T-helper 9 cell (primary cell): ENCODE results near the gene PIP5KL1.
A peak's percentile ranks its signal among the peaks of the same experiment; 100 is the strongest.

Experiments used
- DNase-seq: peaks from one replicate; pipeline ENCODE4 v3.0.0-alpha.2; 2020

PIP5KL1 gene

DNA sequence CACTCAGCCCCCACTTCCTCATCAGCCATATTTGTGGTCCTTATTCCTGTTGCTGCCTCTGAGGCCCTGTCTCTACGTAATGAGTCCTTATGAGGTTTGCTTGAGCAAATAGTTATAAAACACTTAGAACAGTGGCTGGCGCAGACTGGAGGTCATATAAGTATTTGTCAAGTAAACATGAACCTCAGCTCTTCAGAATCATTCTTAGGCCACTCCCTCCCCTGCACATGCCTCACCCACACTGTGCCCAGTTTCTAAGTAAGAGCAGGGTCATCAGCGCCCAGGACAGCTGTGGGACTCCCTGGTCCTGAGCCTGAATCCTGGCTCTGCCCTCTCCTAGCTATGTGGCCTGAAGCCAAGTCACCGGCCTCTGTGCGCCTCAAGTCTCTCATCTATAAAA lies 17.7 kb downstream of the PIP5KL1 start:
- no peak for DNase-seq

GRCh38 chr9:127912296-127912695 lies 18.3 kb downstream of the PIP5KL1 start:
- no peak for DNase-seq

DNA sequence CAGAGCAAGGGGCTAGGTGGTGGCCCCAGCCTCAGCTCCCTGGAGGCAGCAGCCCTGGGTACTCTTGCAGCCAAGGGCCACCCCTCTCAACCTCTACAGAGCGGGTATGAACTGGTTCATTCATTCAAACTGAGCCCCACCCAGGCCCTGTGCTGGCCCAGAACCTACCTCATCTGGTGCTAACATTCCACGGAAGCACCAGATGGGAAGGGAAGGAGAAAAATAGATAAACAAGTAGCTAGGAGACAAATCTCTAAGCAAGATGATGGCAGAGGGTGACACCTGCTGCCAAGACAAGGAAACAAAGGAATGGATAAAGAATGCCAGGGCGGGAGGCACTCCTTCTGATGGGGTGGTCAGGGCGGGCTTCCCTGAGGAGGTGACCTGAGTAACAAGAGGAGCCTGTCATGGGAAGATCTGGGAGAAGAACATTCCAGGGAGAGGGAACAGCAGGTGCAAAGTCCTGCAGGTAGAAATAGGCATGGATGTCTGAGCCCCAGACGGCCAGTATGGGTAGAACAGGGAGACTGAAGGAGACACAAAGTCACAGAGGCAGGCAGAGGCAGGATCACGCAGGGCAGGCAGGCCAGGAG lies 19.9 kb downstream of the PIP5KL1 start:
- DNase-seq, result no peak

DNA sequence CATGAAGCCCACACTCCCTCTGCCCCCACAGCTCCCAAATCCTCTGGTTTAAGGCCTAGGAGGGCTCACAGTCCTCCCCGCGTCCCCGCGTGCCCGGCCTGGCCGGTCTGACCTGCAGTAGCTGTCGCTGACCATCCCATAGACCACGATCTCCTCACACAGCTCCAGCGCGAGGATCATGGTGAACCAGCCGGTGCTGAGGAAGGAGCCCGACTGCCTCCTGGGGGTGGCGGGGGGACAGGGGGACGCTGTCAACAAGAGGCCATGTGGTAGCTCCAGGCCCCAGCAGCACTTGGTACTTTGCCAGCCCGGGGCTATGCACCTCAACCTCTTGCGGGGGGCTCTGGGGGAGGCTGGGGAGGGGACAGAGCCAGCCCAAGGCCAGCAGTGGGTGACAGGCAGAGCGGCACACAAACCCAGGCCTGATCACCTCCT lies 20.7 kb downstream of the PIP5KL1 start:
- DNase-seq, result no peak

GRCh38 chr9:127908660-127908926 lies 22.0 kb downstream of the PIP5KL1 start:
- DNase-seq, result no peak

GRCh38 chr9:127907867-127908659 lies 22.5 kb downstream of the PIP5KL1 start:
- DNase-seq, result no peak

GRCh38 chr9:127905788-127906191 lies 24.8 kb downstream of the PIP5KL1 start:
- peak; percentile 75 for DNase-seq

DNA sequence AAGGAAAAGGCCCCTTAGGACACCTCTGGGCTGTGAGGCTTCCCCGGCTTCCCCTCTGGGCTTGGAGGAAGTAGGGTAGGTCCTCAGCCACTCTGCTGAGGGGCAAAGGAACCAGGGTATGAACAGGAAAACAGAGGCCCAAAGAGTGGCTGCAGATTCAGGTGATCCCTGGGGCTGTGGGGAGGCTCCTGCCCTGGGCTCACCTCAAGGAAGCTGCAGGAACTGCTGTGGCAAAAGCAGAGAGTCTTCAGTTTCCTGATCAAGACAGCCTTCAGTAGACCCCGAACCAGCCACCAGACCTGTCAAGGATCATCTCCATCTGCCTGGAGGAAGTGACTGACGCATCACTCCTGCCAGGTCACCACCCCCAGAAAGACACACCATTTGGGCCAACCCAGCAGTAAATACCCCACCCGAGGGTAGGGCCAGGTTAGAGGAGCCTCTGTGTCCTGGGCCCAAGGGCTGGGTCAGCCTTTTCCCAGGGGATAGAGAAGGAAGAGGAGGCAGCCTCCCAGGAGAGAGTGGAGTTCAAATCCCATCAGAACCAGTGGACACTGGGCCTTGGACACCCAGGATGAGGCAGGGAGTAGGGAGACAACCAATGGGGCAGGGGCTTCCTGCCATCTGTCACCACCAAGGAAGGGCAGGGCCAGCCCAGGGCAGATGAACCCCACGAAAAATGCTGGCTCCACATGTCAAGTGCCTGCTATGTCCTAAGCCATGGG lies 25.4 kb downstream of the PIP5KL1 start:
- DNase-seq, result peak; percentile 65

DNA sequence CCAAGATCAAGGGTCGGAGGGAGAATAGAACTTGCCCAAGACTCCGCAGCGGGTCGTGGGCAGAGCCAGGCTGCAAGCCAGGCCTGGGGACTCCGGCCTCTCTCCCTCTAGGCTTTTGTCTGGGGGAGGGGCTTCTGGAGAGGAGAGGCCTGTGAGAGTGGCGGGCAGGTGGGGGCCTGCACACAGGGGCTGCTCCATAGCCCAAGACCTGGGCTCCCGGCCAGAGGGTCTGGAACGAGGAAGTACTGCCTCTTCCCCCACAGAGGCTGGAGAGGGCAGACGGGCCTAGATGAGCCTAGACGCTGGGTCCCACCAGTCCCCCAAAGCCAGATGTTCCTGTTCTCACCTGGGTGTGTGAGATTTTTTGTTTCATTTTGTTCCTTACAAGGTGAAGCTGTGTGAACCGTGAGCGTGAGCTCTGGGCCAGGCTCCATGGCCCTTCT lies 26.0 kb downstream of the PIP5KL1 start:
- no peak for DNase-seq

DNA sequence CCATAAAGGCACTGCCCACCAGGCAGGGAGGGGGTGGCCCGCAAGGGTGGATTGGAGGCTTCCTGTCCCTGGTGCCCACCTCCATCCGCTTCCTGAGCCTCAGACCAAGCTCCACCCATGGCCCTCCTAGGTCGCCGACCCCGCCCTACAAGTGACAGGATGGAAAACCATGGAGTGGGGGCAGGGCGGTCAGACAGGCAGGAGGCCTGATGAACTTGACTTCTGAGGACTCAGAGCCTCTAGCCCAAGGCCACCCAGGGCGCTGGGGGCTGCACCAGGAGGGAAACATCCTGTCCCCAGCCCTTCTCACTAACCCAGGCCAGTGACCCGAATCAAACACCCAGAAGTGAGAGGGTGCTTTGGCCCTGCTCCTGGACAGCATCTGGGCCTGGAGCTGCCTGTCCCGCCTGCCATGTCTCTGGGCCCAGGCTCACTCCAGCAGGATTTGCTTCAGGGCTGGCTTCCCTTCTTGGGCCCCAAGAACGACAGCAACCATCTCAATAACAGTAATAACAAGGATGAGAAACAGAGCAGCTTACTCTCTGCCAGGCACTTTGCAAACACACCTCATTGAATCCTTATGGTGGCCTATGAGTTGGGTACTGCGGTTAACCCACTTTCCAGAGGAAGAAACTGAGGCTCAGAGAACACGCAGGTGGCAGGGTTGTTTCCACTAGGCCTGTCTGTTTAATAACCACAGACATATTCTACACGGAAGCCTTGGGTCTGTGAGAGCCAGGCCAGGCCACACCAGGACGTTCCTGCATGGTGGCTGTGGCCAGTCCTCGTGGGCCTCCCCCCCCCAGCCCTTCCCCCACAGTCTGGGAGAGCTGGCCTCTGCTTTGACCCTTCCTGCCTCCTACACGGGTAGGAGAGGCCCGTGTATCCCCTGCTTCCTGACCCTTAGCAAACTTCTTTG lies 26.8 kb downstream of the PIP5KL1 start:
- peak; percentile 56 for DNase-seq

DNA sequence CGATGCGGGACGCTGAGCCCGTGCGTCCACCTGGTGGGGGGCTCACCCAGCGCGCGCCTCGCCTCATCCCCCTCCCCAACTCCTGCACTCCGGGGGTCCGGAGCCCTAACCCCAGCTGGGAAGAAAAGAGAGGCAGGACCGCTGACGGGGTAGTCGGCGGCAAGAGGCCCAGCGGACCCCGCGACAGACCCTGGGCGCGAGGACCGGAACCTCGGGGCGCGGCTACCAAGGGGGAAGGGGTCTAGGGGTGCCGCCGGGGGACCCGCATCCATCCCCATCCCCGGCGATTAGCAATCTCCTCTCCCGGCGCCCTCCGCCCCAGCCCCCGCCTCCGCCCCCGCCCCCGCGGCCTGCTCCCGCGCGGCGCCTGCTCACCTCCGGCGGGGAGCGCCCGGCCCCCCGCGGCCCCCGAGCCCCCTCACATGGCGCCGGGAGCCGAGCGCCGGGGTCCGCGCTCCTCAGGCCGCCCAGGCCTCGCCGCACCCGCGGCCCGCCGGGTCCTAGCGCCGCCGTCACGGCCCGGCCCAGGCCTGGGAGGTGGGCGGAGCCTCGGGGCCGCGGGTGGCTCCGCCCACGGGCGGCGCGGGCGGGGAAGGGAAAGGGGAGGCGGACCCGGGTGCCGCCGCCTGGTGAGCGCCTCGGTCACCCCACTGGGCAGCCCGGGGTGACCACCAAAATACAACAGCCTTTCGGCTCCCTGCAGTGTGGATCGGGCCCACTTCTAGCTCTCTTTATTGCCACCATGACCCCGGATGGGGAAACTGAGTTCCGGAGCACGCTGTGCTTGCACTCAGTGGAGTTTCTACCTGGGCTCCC lies 31.2 kb downstream of the PIP5KL1 start, which contains the start of gene ST6GALNAC6:
Gene ST6GALNAC6 (minus strand): TSS at position 476 of the 816 bp plus-strand sequence. CDS start 1,622 bp downstream, outside the sequence.
- peak; percentile 64 for DNase-seq

DNA sequence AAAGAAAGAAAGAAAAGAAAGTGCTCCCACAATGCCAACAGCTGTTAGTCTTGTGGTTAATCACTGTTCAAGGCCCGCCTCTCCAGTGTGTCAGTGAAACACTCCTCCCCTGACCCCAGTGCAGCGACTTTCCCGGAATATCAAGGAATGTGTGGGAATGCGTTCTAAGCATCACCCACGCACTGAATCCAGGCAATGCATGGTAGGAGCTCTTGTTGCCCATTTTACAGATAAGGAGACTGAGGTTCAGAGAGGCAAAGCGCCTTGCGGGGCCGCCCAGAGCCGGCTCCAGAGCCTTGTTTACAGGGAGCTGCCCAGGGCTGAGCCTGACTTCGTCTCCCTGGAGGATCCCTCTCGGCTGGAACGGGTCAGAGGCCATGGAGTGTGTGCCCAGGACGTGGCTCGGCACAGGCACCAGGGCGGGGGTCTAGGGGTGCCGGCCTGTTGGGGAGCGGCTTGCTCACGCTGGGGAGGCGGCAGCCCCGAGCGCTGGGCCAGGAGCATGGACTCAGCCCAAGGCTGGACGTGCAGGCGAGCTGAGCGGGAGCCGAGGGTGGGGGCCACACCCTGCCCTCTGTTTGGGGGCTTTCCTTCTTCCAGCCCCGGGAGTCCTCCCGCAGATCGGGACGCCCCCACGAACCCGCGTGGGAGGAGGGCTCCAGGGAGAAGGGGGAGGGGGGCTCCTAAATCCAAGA lies 32.0 kb downstream of the PIP5KL1 start:
- no peak for DNase-seq

- no peak for DNase-seq
Observed at GRCh38 chr9:127897193-127897692, 33.3 kb downstream of the PIP5KL1 start.

DNA sequence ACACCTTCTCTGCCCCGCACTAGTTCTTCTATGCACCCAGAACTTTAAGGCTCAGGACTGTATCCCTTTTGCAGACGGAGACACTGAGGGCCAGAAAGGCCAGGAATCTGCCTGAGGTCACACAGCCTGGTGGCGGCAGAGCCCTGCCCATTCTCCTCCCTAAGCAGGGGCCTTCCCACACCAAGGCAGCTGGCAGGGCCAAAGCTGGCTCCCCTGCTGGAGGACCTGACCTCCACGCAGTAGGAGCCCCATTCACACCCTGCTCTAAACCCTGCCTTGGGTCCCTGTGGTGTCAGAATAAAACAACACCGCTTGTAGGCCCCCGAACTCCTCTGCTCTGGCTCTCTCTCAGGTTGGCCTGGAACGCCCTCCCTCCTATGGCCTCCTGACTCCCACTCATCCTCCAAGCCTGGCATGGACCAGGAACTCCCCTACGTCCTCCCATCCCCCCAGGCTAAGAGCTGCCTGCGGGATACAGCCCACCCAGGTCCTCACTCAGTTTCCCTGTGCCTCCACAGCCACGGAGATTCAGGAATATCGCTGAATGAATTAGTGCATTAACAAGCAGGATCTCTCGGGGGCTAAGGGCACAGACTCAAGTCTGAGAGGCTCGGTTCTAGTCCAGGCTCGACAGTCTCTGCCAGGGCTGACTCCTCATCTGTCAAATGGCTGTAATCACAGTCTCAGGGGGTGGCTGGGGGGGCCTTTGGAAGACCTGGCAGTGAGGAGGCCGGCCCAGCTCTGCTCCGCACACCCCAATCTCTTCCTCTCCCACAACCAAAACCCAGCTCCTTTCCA lies 34.0 kb downstream of the PIP5KL1 start:
- DNase-seq, result no peak

DNA sequence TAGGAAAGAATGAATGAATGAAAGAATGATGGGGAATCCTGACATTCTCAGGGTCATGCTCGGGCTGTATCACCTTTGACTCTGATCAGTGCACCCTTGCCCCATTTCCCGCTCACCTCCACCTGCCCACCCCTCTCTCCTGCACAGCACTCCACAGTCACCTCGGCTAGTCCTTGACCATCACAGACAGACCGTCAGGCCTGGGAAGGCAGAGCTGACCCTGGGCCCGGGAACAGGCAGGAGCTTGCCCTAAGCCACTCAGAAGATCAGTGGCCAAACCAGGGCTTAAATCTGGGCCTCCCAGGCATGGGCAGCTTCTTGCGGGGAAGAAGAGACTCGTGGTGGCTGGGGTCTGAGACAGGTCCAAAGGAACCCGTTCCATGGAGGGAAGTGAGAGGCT lies 34.8 kb downstream of the PIP5KL1 start:
- no peak for DNase-seq

DNA sequence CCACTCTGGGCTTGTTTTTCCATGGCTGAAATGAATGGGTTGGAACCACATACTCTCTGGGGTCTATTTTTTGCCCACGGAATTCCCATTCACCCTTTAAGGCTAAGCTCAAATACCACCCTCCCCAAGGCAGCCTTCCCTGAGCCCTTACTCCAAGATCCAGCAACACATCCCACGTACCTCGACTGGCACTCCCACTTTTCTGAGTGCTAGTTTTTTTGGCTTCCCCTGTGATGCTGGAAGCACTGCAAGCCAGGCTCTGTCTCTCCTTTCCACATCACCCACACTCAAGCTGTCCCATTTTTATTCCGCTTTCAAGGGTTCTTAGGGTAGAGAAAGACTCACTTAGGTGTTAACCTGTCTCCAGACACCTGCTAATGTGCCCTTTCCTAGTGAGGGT lies 37.2 kb downstream of the PIP5KL1 start:
- DNase-seq, result no peak

DNA sequence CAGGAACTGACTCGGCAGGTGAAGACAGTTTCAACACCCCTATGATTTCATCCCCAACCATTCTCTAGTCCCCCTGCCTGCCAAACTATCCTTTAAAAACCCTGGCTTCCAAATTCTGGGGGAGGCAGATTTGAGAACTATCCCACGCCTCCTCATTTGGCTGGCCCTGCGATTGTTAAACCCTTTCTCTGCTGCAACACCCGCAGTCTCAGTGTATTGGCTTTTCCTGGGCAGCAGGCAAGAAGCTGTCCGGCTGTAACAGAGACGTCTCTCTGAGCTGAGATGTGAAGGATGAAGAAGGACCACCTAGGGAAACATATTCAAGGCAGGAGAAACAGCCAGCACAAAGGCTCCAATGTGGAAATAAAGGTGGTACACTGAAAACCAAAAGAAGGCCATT lies 37.7 kb downstream of the PIP5KL1 start:
- DNase-seq, result no peak

- no peak for DNase-seq
Observed at GRCh38 chr9:127890053-127890452, 40.5 kb downstream of the PIP5KL1 start.

- DNase-seq, result no peak
Observed at GRCh38 chr9:127887792-127888191, 42.8 kb downstream of the PIP5KL1 start.

- DNase-seq, result no peak
Observed at GRCh38 chr9:127886401-127886972, 44.1 kb downstream of the PIP5KL1 start.
